Naive B cell (primary cell): ENCODE measurements around the gene TMED3. TPM values are rescaled to one million over a fixed set of nuclear protein-coding genes. Genes with fewer than 3 reads are reported as not detected.

Source experiments
- ATAC-seq, 2 donors: fragments of 150-1000 bp; cut with Tn5 transposase; 2 replicates each; pipeline ENCODE4 v1.10.0; 2021; ENCODE audit warnings: low read depth in 2 of 2, mild to moderate bottlenecking in 2 of 2, moderate library complexity in 2 of 2
- DNase-seq: peaks from one replicate; pipeline ENCODE4 v3.0.0; 2022
- H3K27ac Mint-ChIP-seq, 6 donors: one replicate each; pipeline ENCODE4 v1.8.0; 2020 to 2022; ENCODE audit warnings: mild to moderate bottlenecking in 6 of 6, mixed read lengths in 6 of 6, moderate library complexity in 5 of 6, inconsistent platforms in 2 of 6
- H3K27me3 Mint-ChIP-seq, 3 donors: one replicate each; pipeline ENCODE4 v1.8.0; 2021 to 2022; ENCODE audit warnings: mixed read lengths in 3 of 3, mild to moderate bottlenecking in 1 of 3
- H3K36me3 Mint-ChIP-seq, 2 donors: one replicate each; pipeline ENCODE4 v1.8.0; 2020 to 2022; ENCODE audit warnings: mixed read lengths in 2 of 2, inconsistent platforms in 1 of 2, mild to moderate bottlenecking in 1 of 2
- H3K4me1 Mint-ChIP-seq, 3 donors: one replicate each; pipeline ENCODE4 v1.8.0; 2020 to 2022; ENCODE audit warnings: mixed read lengths in 3 of 3, inconsistent platforms in 1 of 3, mild to moderate bottlenecking in 1 of 3, moderate library complexity in 1 of 3
- H3K4me3 Mint-ChIP-seq, 8 donors: one replicate each; pipeline ENCODE4 v1.8.0; 2020 to 2022; ENCODE audit warnings: mild to moderate bottlenecking in 8 of 8, mixed read lengths in 8 of 8, moderate library complexity in 8 of 8, inconsistent platforms in 2 of 8
- H3K9me3 Mint-ChIP-seq, 7 donors: one replicate each; pipeline ENCODE4 v1.8.0; 2020 to 2022; ENCODE audit warnings: mixed read lengths in 7 of 7, mild to moderate bottlenecking in 5 of 7, inconsistent platforms in 2 of 7, moderate library complexity in 1 of 7
- polyA plus RNA-seq, 6 donors: library from polyadenylated mRNA; unstranded; fragments of 300-500 nt; fragmentation: Illumina TruSeq; gene quantifications; one replicate each; pipeline ENCODE4 v1.2.3, GENCODE V29; 2021; ENCODE audit warnings: low read depth in 6 of 6

Gene TMED3
- polyA plus RNA-seq, 6 donors from 2014 or later, result 43.6 to 63.4 (median 55.1) TPM

GRCh38 chr15:79371591-79371990, 60.7 kb downstream of the TMED3 start:
- H3K27me3 Mint-ChIP-seq, result no peaks in the 10 kb centered on the region
- no peak for ATAC-seq
- H3K36me3 Mint-ChIP-seq, result no peaks in the 10 kb centered on the region
- DNase-seq, result no peak
- no peaks in the 10 kb centered on the region for H3K9me3 Mint-ChIP-seq
- no peak overlapping the region for H3K27ac Mint-ChIP-seq
- peaks cover 0 to 4% (median 2%) of the 10 kb centered on the region in 3 donors for H3K4me1 Mint-ChIP-seq
- H3K4me3 Mint-ChIP-seq, result no peak overlapping the region

- Mint-ChIP-seq H3K4me3 (no peak overlapping the region), H3K27me3 (no peaks in the 10 kb centered on the region), H3K36me3 (no peaks in the 10 kb centered on the region), H3K27ac (no peak overlapping the region), H3K9me3 (no peaks in the 10 kb centered on the region), H3K4me1 (peaks cover 0 to 4% (median 2%) of the 10 kb centered on the region in 3 donors)
- ATAC-seq (no peak), DNase-seq (no peak)
Measured at GRCh38 chr15:79372428-79372827, 61.5 kb downstream of the TMED3 start.

Other genes with a start within 250 kb of the TMED3 start
- gene RASGRF1, start 220.3 kb upstream of the TMED3 start, polyA plus RNA-seq, result under 1 TPM in 2 of 6 donors, not detected in 4; 0.04 to 0.25 TPM
- not detected for gene ANKRD34C, start 28.4 kb upstream of the TMED3 start, polyA plus RNA-seq
- under 1 TPM in 1 of 6 donors, not detected in 5; 0.13 TPM for gene MINAR1, start 121.2 kb downstream of the TMED3 start, polyA plus RNA-seq